ENCODE measurements around the gene PEAK1.
"Not testable (repeated sequence)": the region's sequence is repeated elsewhere in the genome, so short reads cannot be mapped to it uniquely, and the experiment has no call there.

The PEAK1 gene

GRCh38 chr15:77226652-77227051 lies 193.3 kb downstream of the PEAK1 start:
- no peak for DNase-seq (ENCODE audit: low read depth)

GRCh38 chr15:77225646-77226045 lies 194.3 kb downstream of the PEAK1 start:
- DNase-seq (ENCODE audit: low read depth): no peak

DNA sequence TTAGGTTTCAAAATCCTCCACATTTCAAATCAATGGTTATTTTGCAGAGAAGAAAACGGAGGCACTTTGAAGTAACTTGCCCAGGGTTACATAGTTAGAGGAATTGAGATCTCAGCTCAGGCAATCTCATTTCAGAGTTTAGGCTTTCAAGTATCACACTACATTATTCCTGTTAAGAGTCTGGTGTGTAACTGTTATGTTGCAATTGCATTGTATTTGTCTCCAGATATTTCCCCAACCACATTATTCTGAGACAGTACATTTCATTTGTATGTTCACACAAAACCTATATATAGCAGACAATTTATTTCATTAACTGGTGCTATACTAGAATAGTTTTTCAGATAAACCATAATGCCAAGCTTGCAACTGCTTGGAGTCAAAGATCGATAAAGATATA lies 194.8 kb downstream of the PEAK1 start:
- DNase-seq (ENCODE audit: low read depth): no peak

DNA sequence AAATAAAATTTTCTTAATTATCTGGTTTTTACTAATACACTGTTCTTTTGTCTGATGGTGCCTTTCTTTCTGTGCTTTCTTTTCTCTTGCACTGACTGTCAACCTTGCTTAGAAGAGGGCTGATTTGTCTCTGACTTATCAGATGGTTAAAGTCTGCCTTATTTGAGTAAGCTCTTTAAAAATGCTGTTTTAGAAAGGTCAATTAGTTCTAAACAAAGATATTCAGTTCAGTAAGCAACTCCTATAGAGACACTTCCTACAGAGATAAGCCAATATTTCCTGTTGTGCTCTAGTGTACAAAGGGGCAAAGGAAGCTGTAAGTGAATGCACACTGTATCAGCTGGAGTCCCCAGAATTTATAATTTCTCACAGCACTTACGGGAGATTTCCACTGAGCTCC lies 195.6 kb downstream of the PEAK1 start:
- no peak for DNase-seq (ENCODE audit: low read depth)

DNA sequence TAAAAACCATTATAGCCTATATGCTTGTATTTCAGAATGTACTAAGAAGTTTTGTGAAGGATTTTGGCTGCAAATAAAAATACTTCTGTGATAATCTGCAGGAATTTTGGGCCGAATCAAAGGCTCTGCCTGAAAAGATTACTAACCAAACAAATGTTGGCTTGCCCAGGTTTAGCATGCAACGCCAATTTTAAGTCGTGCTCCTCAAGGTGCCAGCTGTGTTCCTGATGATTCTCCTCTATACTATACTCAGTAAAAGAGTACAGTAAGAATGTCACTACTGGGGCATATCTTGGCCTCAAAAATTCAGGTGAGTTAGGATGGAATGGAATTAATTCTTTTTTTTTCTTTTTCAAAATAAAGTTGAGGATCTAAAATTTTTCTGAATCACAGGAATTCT lies 198.2 kb downstream of the PEAK1 start:
- no peak for DNase-seq (ENCODE audit: low read depth)

DNA sequence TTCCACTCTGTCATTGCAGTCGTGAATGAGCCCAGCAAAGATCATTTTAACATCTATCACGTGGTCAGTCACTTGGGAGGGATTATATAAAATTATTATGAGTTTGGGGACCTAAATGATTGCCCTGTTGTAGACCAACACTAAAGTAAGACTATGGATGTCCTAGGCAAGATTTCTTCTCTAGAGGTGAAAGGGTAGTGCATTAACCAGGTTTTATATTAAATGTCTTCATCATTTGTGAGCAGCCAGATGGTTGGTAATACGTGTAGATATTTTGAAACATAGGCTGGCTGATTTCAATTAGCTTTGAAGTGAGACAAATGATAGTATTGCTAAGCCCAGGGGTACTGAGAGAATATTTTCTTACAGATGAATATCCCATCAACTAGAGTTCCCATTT lies 198.7 kb downstream of the PEAK1 start:
- no peak for DNase-seq (ENCODE audit: low read depth)

DNA sequence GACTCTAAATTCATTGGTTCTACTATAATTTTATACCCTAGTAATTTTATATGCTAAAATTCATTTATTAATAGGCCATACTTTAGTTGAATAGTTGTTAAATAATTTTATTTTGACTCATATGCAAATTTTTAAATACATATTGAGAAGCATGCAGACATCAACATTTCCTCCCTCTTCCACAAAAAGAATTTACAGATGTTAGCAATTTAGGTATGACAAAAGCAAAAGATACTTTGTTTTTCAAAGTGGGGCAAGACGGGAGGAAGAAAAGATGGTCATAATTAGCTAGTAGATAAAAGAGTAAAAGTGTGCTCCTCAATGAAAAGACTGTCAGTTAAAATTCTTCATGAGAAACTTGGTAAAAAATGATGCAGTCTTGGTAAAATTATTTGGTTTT lies 200.1 kb downstream of the PEAK1 start:
- no peak for DNase-seq (ENCODE audit: low read depth)

DNA sequence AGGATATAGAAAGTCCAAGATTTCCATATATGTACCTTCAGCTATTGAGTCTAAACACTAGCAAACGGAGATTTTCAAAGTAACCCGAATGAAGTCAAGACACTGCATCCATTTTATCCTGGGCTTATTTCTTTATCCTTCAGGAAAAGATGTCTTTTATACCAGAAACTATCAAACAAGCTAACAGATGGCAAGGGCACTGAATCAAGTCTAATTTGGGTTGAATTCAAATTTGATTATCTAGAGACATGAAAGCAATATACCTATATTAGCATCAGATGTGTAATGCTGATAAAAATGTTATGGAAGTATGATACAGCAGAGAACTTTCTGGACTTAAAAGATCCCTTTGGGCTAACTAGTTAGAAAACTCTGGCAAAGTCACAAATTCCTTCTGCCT lies 210.7 kb downstream of the PEAK1 start:
- DNase-seq (ENCODE audit: low read depth): no peak

- DNase-seq (ENCODE audit: low read depth): no peak
These were observed 211.7 kb downstream of the PEAK1 start for GRCh38 chr15:77208241-77208640.

DNA sequence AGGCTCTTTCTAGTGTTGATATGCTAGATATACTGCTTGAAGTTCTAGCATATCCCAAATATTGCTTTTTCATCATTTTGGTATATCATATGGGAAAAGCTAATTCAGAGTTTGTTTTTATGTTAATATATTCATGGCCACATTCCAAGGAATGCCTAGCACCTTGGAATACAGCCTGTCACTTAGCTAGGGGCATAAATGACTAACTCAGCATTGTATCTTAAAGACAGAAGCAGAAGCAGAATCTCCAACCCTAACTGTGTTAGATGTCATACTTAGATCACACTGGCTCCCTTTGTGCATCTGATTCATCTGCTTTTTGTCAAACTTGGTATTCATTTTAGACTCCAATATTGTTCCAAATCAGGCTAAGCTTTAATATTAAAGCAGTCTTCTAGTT lies 218.2 kb downstream of the PEAK1 start:
- no peak for DNase-seq (ENCODE audit: low read depth)

- no peak for DNase-seq (ENCODE audit: low read depth)
These were observed 223.5 kb downstream of the PEAK1 start for GRCh38 chr15:77196381-77196780.

DNA sequence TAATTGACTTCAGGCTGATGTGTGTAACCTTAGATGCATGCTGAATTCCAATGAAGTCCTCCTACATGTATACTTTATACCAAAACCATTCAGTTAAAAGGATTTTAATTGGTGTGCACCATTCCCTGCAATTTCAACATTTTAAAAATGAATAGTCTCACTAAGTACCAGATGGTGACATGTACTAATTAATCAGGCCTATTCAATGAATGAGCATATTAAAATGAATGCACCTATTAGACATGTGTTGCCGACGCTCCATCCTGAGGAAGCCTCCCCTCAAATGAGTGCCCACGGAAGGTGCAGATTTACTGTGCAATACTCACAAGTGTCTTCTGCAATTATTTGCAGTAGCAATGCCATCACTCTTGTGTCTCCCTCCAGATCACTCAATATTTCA lies 224.3 kb downstream of the PEAK1 start:
- no peak for DNase-seq (ENCODE audit: low read depth)

DNA sequence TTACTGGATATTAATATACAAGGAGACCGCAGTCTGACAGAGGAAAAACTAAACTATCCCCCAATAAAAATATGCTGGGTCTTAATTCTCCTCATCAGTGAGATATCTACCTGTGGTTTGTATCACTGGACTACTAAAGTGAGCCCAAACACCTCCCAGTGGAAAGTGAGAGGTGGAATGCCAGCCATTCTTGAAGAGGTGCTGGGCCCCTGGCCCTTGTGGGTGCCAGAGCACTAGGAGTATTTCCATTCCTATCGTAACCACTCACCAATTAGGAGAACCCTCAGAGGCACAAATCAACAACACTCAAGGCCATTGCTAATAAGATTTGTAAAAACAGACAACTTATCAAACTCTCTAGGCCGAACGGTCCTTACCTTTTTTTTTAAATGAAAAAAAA lies 227.5 kb downstream of the PEAK1 start:
- no peak for DNase-seq (ENCODE audit: low read depth)

- DNase-seq (ENCODE audit: low read depth): no peak
These were observed 228.6 kb downstream of the PEAK1 start for GRCh38 chr15:77191230-77191834.

- DNase-seq (ENCODE audit: low read depth): peak; percentile 72
These were observed 232.0 kb downstream of the PEAK1 start for GRCh38 chr15:77187751-77188464.

GRCh38 chr15:77186594-77187011 lies 233.3 kb downstream of the PEAK1 start:
- no peak for DNase-seq (ENCODE audit: low read depth)

GRCh38 chr15:77185242-77185785 lies 234.6 kb downstream of the PEAK1 start:
- DNase-seq (ENCODE audit: low read depth): no peak

DNA sequence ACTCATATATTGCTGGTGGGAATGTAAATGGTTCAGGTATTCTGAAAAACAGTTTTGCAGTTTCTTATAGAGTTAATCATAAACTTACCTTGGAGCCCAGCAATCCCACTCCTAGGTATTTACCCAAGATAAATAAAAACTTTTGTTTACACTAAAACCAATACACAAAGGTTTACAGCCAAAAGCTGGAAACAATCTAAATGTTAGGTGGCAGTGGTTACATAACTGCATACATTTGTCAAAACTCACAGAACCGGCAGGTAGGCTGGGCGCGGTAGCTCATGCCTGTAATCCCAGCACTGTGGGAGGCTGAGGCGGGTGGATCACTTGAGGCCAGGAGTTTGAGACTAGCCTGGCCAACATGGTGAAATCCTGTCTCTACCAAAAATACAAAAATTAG lies 235.6 kb downstream of the PEAK1 start:
- DNase-seq (ENCODE audit: low read depth): not testable (repeated sequence)

GRCh38 chr15:77183066-77183465 lies 236.8 kb downstream of the PEAK1 start:
- DNase-seq (ENCODE audit: low read depth): no peak

- DNase-seq (ENCODE audit: low read depth): no peak
These were observed 238.4 kb downstream of the PEAK1 start for GRCh38 chr15:77181305-77182074.

- DNase-seq (ENCODE audit: low read depth): peak; percentile 24
These were observed 239.1 kb downstream of the PEAK1 start for GRCh38 chr15:77180757-77181156.

GRCh38 chr15:77180270-77180669 lies 239.6 kb downstream of the PEAK1 start:
- DNase-seq (ENCODE audit: low read depth): no peak

GRCh38 chr15:77179541-77179998 lies 240.3 kb downstream of the PEAK1 start:
- no peak for DNase-seq (ENCODE audit: low read depth)
